ENCODE measurements around the gene C1orf167.

The C1orf167 gene

DNA sequence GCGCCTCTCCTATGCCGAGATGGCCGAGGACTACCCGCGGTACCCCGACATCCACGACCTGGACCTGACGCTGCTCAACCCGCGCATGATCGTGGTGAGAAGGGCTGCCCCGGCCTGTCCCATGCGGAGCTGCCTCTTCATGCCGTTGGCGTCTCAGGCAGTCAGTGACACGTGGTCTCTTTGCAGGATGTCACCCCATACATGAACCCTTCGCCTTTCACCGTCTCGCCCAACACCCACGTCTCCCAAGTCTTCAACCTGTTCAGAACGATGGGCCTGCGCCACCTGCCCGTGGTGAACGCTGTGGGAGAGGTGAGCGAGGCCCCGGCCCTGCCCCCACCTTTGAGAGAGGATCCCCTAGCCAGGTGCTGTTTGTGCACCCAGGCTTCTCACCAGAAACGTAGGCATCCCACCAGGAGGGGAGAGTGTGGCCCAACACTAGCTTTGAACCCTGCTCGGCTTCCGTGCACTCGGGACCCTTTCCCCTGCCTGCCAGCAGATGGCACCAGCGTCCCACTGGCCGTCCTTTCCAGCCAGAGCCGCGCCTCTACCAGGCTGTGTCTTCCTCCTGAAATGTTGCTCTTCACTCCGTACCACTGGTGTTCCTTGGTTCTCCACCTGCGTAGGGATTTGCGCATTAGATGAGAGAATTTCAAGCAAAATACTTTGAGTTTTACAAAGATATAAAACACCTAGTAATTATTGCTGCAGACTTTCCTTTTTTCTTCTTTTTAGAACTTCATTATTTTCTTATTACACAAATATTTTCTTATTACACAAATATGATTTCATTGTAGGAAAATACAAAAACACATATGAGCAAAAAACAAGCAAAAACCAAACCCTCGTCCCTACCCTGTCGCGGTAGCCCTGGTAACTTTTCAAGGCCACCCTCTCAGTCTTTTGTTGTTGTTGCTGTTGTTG, 76.6 kb downstream of the C1orf167 start:
- DNase-seq: peak; percentile 47
